PC-3 (cell line): ENCODE data around the gene CFAP107. TPM values are rescaled to one million over a fixed set of nuclear protein-coding genes. Genes with fewer than 3 reads are reported as not detected.

Experiments
- ATAC-seq: fragments of 200-7000 bp; cut with Tn5 transposase; 2 replicates; pipeline ENCODE4 v1.9.1; 2020; ENCODE audit warnings: mild to moderate bottlenecking, moderate library complexity
- BruUV-seq: library from RNA; stranded (reverse); fragments of 400-500 nt; replicated peaks from 2 replicates; lab custom pipeline; 2021; lab: Mats Ljungman, UMichigan
- CTCF ChIA-PET: fragments of 300-600 bp; sonication (Branson Sonifier 250); formaldehyde crosslinking; loops from one replicate; lab custom pipeline; 2022; ENCODE audit warnings: antibody characterized with exemption; lab: Charles Lee
- POLR2A ChIA-PET: fragments of 300-600 bp; sonication (Branson Sonifier 250); formaldehyde crosslinking; loops from one replicate; lab custom pipeline; 2022; ENCODE audit warnings: antibody characterized with exemption; ENCODE audit not compliant: unreplicated experiment; lab: Charles Lee
- DNase-seq: peaks from one replicate; pipeline ENCODE4 v3.0.0-alpha.2; 2015
- H2AFZ ChIP-seq: fragments of 300-600 bp; sonication (generic); 2 replicates; pipeline ENCODE4 v1.6.0; 2016; ENCODE audit warnings: antibody characterized with exemption, low read length
- H3F3A ChIP-seq: fragments of 300-600 bp; sonication (generic); one replicate; pipeline ENCODE4 v1.6.0; 2017; ENCODE audit warnings: antibody characterized with exemption, low read length, control low read depth, mild to moderate bottlenecking; ENCODE audit not compliant: unreplicated experiment
- H3K27ac ChIP-seq: fragments of 300-600 bp; sonication (generic); 2 replicates; pipeline ENCODE4 v1.5.1; 2016; ENCODE audit warnings: mild to moderate bottlenecking, low read length
- H3K27me3 ChIP-seq: fragments of 300-600 bp; sonication (generic); 2 replicates; pipeline ENCODE4 v1.6.1; 2016; ENCODE audit warnings: low read length, mixed read lengths
- H3K36me3 ChIP-seq: fragments of 300-600 bp; sonication (generic); 2 replicates; pipeline ENCODE4 v1.6.1; 2016; ENCODE audit warnings: low read depth, mixed run types, low read length, mixed read lengths
- H3K4me1 ChIP-seq: fragments of 300-600 bp; sonication (generic); 2 replicates; pipeline ENCODE4 v1.5.1; 2016; ENCODE audit warnings: low read length; ENCODE audit not compliant: insufficient read depth
- H3K4me2 ChIP-seq: fragments of 300-600 bp; sonication (generic); 2 replicates; pipeline ENCODE4 v1.6.0; 2016; ENCODE audit warnings: low read length
- H3K4me3 ChIP-seq: fragments of 300-600 bp; sonication (generic); 2 replicates; pipeline ENCODE4 v1.5.1; 2016; ENCODE audit warnings: mild to moderate bottlenecking, low read length, mixed read lengths
- H3K79me2 ChIP-seq: fragments of 300-600 bp; sonication (generic); 2 replicates; pipeline ENCODE4 v1.6.1; 2017; ENCODE audit warnings: low read length, mixed read lengths
- H3K9ac ChIP-seq: fragments of 300-600 bp; sonication (generic); 2 replicates; pipeline ENCODE4 v1.6.0; 2016; ENCODE audit warnings: mild to moderate bottlenecking, low read length
- H3K9me2 ChIP-seq: fragments of 300-600 bp; sonication (generic); replicated peaks from 2 replicates; pipeline ENCODE4 v1.6.1; 2016; ENCODE audit warnings: mixed run types, low read length, mixed read lengths
- H3K9me3 ChIP-seq: fragments of 300-600 bp; sonication (generic); 2 replicates; pipeline ENCODE4 v1.6.1; 2016; ENCODE audit warnings: low read length, mixed read lengths
- H4K20me1 ChIP-seq: fragments of 300-600 bp; sonication (generic); 2 replicates; pipeline ENCODE4 v1.6.1; 2016; ENCODE audit warnings: low read length, mixed read lengths
- EZH2 ChIP-seq: fragments of 300-600 bp; sonication (generic); IDR thresholded peaks from one replicate; pipeline ENCODE4 v1.6.1; 2017; ENCODE audit warnings: antibody characterized with exemption, mild to moderate bottlenecking, low read length; ENCODE audit not compliant: unreplicated experiment
- EZH2phosphoT487 ChIP-seq: fragments of 300-600 bp; sonication (generic); IDR thresholded peaks from 2 replicates; pipeline ENCODE4 v1.6.1; 2018; ENCODE audit warnings: mild to moderate bottlenecking, antibody characterized with exemption, low read length, borderline replicate concordance
- intact Hi-C: fragments of 100-400 bp; cut with micrococcal nuclease; formaldehyde crosslinking; loops from 2 replicates; pipeline ENCODE4 v1.9.0; 2023
- total RNA-seq: library from RNA; depleted of rRNA; stranded (reverse); fragments of >200 nt; gene quantifications from 2 replicates; pipeline ENCODE4 v1.2.3, GENCODE V29; 2014
- TF ChIP-seq, protein P1 (sequence below): fragments of 300-600 bp; sonication (generic); conservative IDR thresholded peaks from 2 replicates; pipeline ENCODE4 v1.5.1; 2017; ENCODE audit warnings: antibody characterized with exemption, low read depth, mild to moderate bottlenecking, low read length

The CFAP107 gene
- total RNA-seq, 1 experiment from 2014 or later = not detected

DNA sequence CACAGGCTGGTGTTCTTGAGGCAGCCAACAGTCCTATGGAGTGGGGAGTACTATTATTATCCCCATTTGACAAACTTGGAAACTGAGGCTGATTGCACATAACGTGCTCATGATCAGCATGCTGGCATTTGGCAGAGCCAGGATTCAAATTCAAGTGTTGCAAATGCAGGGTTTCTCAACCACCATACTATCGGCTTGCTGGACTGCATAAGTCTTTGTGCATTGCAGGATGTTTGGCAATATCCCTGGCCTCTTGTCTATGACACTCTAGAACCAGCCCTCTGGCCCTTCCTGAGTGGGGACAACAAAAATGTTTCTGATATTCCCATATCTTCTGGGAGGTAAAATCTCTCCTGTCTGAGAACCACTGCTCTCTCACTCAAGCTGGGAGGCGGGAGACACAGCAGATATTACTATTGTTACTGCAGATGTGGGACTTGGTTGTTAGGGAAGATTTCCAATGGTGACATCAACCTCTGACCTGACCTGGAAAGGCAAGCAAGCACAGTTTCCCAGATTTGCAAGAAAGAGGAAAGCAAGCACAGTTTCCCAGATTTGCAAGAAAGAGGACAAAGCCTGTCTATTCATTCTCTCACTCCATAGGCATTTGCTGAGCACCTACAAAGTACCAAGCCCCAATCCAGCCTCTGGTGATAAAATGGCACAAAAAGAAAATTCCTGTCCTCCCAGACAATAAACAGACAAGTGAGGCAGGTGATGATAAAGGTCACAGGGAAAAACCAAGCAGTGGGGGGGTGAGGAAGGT is 31.1 kb upstream of the CFAP107 start:
- Histone ChIP-seq H3K4me3 (no peak overlapping the region), H4K20me1 (no peaks in the 10 kb centered on the region), H3K9me3 (no peaks in the 10 kb centered on the region), H3K4me1 (no peaks in the 10 kb centered on the region), H3K9ac (no peak overlapping the region), H3K4me2 (no peak overlapping the region), H3K27me3 (peaks cover 21% of the 10 kb centered on the region), H3K9me2 (no peaks in the 10 kb centered on the region), H2AFZ (no peak overlapping the region), H3K79me2 (no peaks in the 10 kb centered on the region), H3K27ac (no peak overlapping the region), H3F3A (no peaks in the 10 kb centered on the region), H3K36me3 (no peaks in the 10 kb centered on the region)
- ChIA-PET CTCF (no interaction called here), POLR2A (no interaction called here)
- TF ChIP-seq EZH2 (no peak), EZH2phosphoT487 (no peak)
- TF ChIP-seq, protein P1, sequence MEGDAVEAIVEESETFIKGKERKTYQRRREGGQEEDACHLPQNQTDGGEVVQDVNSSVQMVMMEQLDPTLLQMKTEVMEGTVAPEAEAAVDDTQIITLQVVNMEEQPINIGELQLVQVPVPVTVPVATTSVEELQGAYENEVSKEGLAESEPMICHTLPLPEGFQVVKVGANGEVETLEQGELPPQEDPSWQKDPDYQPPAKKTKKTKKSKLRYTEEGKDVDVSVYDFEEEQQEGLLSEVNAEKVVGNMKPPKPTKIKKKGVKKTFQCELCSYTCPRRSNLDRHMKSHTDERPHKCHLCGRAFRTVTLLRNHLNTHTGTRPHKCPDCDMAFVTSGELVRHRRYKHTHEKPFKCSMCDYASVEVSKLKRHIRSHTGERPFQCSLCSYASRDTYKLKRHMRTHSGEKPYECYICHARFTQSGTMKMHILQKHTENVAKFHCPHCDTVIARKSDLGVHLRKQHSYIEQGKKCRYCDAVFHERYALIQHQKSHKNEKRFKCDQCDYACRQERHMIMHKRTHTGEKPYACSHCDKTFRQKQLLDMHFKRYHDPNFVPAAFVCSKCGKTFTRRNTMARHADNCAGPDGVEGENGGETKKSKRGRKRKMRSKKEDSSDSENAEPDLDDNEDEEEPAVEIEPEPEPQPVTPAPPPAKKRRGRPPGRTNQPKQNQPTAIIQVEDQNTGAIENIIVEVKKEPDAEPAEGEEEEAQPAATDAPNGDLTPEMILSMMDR = no peak
- intact Hi-C loops = no loop called here
- no TSS peak for BruUV-seq
- ATAC-seq = no peak
- no peak for DNase-seq

DNA sequence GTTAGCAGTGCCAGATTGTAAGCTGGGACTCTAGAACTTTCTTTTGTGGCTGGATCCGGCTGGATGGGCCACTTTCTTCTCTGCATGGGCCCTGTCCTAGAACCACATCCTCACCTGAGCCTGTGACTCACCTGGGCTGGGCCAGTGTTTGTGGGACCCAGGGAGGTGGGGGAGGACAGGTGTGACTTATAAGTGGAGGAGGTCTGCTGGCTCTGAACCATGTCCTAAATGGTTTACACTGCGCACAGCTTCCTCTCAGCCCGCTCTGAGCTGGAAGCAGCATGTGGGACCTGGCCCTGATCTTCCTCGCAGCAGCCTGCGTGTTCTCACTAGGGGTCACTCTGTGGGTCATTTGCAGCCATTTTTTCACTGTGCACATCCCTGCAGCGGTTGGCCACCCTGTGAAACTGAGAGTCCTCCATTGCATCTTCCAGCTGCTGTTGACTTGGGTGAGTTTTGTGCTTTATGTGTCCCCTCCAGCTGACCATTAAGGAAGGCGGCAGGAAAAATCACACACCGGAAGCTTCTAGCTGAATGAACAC is 30.0 kb upstream of the CFAP107 start, which contains the start of gene AADACL3:
Gene AADACL3 (plus strand): TSS at position 215 of the 542 bp plus-strand sequence. CDS start 67 bp downstream, at position 282.
- no peak for DNase-seq
- Histone ChIP-seq H3K4me1 (no peaks in the 10 kb centered on the region), H3K36me3 (no peaks in the 10 kb centered on the region), H3K79me2 (no peaks in the 10 kb centered on the region), H3F3A (no peaks in the 10 kb centered on the region), H3K4me3 (no peak within 1 kb of the TSS), H3K9ac (no peak within 1 kb of the TSS), H3K27me3 (peaks cover 28% of the 10 kb centered on the region), H2AFZ (no peak within 1 kb of the TSS), H3K9me2 (no peaks in the 10 kb centered on the region), H3K9me3 (no peaks in the 10 kb centered on the region), H3K4me2 (no peak within 1 kb of the TSS), H4K20me1 (no peaks in the 10 kb centered on the region), H3K27ac (no peak within 1 kb of the TSS)
- no TSS peak for BruUV-seq
- intact Hi-C loops = no loop called here
- TF ChIP-seq EZH2phosphoT487 (no peak), EZH2 (no peak)
- TF ChIP-seq, protein P1 = no peak
- ChIA-PET CTCF (no interaction called here), POLR2A (no interaction called here)
- ATAC-seq = no peak

DNA sequence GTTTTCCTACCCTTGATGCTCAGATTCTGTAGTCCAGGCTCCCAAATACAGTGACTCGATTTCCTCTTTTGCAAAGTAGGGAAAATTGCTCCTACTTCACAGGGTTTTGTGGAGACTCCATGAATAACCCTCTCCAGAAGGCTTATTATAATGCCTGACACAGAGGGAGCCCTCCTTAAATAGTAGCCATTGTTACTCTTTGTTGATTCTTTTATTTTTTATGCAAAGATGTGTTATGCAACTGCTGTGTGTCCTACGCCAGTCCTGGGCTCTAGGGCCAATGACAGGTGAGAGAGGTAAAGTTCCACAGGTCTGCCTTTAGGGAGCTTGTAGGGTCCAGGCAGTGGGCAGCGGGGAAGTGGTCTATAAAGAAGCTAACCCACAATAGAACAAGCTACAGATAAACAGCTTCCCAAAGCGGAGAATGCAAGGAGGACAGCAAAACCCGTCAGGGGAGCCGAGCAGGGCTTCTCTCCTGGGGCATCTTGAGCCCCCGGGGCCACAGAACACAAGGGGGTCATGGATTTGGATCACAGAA is 28.6 kb upstream of the CFAP107 start:
- no peak overlapping the region for H3K4me2 ChIP-seq
- ATAC-seq = no peak
- H2AFZ ChIP-seq = no peak overlapping the region
- H3K9me2 ChIP-seq = no peaks in the 10 kb centered on the region
- TF ChIP-seq, protein P1 = no peak
- no peak for TF ChIP-seq EZH2
- TF ChIP-seq EZH2phosphoT487 = no peak
- no peaks in the 10 kb centered on the region for H3K4me1 ChIP-seq
- no peaks in the 10 kb centered on the region for H3K79me2 ChIP-seq
- H3K36me3 ChIP-seq = no peaks in the 10 kb centered on the region
- H3K4me3 ChIP-seq = no peak overlapping the region
- CTCF ChIA-PET = no interaction called here
- no peaks in the 10 kb centered on the region for H4K20me1 ChIP-seq
- intact Hi-C loops = no loop called here
- no peaks in the 10 kb centered on the region for H3F3A ChIP-seq
- H3K27me3 ChIP-seq = peaks cover 37% of the 10 kb centered on the region
- POLR2A ChIA-PET = no interaction called here
- H3K9ac ChIP-seq = no peak overlapping the region
- no TSS peak for BruUV-seq
- no peak for DNase-seq
- no peak overlapping the region for H3K27ac ChIP-seq
- no peaks in the 10 kb centered on the region for H3K9me3 ChIP-seq
